Omental fat pad (tissue), 4 donors: Measurements from ENCODE around the gene LPP. TPM values are rescaled to one million over a fixed set of nuclear protein-coding genes. Genes with fewer than 3 reads are reported as not detected.

ENCODE experiments used
- ATAC-seq: fragments of 150-250 bp; one replicate; pipeline ENCODE4 v1.9.1; 2016; ENCODE audit warnings: mild to moderate bottlenecking, moderate library complexity; ENCODE audit not compliant: low FRiP score
- DNase-seq: peaks from one replicate; pipeline ENCODE4 v3.0.0-alpha.2; 2019; ENCODE audit warnings: low spot score
- total RNA-seq, 4 donors: library from RNA; depleted of rRNA; stranded (reverse); fragments of >200 nt; gene quantifications; one replicate each; pipeline ENCODE4 v1.1.0, GENCODE V29; 2016
- TF ChIP-seq, protein P1 (sequence below), 3 donors: fragments of 450-650 bp; IDR thresholded peaks; one replicate each; pipeline ENCODE4 v1.5.1; 2016 to 2017; ENCODE audit warnings: antibody characterized with exemption in 3 of 3, mild to moderate bottlenecking in 3 of 3, moderate library complexity in 2 of 3

LPP gene
- total RNA-seq, 4 donors from 2014 or later = 113 to 302 (median 126) TPM

DNA sequence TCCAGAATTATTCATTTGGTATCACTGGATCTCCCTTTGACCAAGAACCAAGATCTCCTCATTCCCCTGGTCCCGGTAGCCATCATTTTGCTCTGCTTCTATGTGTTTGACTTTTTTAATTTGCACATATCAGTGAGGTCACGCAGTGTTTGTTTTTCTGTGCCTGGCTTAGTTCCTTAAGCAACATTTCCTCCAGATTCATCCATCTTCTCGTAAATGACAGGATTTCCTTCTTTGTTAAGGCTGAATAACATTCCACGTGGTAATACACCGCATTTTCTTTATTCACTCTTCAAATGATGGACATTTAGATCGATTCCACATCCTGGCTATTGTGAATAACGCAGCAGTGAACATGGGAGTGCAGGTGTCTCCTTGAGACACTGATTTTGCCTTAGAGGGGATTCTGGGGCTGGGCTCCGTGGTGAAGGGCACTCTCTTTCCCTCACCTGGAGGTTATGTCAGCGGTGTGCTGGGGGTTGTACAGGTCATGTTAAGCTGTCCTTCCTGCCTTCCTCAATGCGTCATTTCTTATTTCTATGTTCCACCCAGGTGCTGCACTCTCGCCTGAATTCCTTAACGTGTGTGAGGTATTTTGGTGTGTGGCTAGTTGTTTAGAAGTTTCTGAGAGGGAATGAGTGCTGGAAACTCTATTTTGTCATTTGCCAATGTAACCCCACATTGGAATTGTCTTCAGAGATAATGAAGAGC lies 212.2 kb downstream of the LPP start:
- ATAC-seq (no peak), DNase-seq (no peak)
- TF ChIP-seq, protein P1, sequence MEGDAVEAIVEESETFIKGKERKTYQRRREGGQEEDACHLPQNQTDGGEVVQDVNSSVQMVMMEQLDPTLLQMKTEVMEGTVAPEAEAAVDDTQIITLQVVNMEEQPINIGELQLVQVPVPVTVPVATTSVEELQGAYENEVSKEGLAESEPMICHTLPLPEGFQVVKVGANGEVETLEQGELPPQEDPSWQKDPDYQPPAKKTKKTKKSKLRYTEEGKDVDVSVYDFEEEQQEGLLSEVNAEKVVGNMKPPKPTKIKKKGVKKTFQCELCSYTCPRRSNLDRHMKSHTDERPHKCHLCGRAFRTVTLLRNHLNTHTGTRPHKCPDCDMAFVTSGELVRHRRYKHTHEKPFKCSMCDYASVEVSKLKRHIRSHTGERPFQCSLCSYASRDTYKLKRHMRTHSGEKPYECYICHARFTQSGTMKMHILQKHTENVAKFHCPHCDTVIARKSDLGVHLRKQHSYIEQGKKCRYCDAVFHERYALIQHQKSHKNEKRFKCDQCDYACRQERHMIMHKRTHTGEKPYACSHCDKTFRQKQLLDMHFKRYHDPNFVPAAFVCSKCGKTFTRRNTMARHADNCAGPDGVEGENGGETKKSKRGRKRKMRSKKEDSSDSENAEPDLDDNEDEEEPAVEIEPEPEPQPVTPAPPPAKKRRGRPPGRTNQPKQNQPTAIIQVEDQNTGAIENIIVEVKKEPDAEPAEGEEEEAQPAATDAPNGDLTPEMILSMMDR (IDR thresholded peaks at IDR 0.05) = no peak

DNA sequence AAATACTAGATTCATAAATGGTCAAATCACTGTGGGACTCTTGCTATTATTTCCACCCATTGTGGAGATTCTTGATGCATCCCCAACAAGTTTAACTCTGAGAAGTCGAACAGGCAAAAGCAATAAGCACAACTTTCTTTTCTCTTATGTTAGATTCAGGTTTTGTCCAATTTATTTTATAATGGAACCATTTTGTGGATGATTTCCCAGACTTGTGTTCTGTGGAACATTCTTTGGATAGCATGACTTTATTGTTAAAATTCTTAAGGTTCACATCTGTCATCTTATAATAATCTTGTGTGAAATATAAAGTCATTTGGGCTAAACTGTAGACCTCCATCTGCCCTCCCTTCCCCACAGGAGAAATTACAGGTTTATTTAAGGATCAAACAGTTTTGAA lies 213.7 kb downstream of the LPP start:
- no peak for DNase-seq
- ATAC-seq = no peak
- TF ChIP-seq, protein P1 (IDR thresholded peaks at IDR 0.05) = no peak

DNA sequence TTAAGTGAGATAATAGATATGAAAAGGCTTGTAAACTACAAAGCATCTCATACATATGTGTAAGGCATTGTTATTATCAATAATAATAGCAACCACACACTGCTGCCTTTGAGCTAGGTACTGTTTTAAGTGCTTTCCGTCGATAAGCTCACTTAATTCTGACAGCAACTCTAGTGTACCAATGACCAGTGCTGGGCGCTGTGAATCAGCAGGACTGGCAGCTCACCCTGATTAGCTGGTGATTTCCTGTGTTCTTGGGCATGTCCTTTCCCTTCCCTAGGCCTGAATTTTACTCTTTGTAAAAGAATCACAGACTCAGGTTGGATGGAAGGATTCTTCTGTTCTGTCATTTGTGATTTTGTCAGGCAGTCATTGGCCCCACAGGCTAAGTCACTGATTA lies 215.6 kb downstream of the LPP start:
- ATAC-seq = no peak
- no peak for DNase-seq
- TF ChIP-seq, protein P1 (IDR thresholded peaks at IDR 0.05) = no peak

DNA sequence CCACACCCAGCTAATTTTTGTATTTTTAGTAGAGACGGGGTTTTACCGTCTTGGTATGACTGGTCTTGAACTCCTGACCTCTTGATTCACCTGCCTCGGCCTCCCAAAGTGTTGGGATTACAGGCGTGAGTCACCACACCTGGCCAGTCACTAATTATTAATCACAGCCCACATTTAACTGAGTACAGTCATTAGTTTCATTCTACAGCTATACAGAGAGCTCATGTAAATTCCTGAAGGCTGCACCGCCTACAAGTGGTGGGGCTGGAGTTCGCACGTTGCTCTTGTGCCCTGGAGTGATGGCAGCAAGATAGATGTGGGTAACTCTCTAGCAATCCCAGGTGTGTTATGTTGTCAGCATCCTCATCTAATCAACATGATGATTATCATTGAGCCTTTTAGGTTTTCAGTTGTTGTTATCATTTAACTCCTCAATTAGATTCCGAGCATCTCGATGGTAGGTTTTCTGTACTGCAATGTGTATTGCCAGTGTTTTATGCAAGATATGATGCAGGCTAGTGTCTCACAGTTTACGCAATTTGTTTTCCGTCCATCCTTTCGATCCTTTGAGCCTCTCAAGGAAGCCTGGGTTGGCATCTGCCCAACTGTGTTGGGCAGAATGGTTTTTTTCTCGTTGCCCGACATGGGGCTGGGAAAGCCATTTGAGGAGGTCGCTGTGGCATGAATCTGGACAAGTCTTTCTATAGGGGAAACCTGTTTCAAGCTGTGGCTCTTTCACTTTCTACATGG lies 216.3 kb downstream of the LPP start:
- no peak for ATAC-seq
- TF ChIP-seq, protein P1 (IDR thresholded peaks at IDR 0.05) = no peak
- no peak for DNase-seq

DNA sequence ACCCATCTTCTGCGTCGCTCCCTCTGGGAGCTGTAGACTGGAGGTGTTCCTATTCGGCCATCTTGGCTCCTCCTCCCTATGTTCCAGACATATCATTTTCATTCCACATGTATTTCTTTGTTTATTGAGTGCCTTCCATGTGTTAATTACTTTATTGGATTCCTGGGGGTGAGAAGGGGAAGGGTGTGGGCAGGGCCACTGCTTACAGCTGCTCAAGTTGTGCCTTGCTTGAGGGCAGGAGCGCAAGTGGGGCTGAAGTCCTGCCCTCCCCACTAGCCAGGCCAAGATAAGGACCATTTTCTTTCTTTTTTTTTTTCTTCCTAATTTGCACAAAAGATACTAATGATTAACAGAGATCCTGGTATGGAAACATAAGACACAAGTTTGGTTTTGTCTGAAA lies 224.8 kb downstream of the LPP start:
- DNase-seq (no peak), ATAC-seq (no peak)
- TF ChIP-seq, protein P1 (IDR thresholded peaks at IDR 0.05) = no peak

DNA sequence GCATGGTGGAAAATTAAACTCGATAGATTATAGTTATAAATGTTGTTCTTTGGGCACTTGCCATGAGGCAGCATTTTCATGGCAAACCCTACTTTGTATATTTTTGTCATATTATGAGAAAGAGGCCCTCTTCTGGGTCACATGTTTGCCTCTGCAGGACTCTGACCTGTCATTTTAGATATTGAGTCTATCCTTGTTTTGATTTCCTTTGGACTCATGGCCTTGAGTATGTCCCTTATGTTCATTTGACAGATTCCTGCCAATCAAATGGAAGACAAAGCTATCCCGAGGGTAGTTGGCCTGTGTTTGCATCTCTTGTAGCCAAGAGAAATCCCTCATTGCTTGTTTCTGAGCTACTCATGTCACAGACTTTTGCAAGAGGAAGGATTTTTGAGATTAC lies 226.3 kb downstream of the LPP start:
- TF ChIP-seq, protein P1 (IDR thresholded peaks at IDR 0.05) = no peak
- ATAC-seq (no peak), DNase-seq (no peak)

DNA sequence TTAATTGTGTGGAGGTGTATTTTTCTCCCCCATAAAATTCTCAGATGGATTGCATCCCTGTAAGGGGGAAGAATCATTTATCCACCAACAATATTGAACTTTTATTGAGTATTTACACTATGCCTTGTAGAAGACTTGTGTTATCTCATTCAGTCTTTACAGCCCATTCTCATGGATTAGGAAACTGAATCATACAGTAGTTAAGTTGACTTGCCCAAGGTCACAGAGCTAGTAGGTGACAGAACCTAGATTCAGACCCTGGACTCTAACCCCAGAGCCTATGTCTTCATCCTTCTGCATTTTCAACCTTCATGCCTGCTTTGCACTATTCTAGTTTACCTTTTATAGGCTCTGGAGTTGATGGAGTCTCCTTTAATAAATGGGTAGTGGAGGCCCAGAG lies 226.8 kb downstream of the LPP start:
- TF ChIP-seq, protein P1 (IDR thresholded peaks at IDR 0.05) = no peak
- DNase-seq (no peak), ATAC-seq (no peak)
